MCF 10A (cell line): ENCODE measurements around the gene PEX7. TPM values are rescaled to one million over a fixed set of nuclear protein-coding genes. Genes with fewer than 3 reads are reported as not detected.
"Not testable (repeated sequence)": the region's sequence is repeated elsewhere in the genome, so short reads cannot be mapped to it uniquely, and the experiment has no call there.

Experiments used
- BruUV-seq: library from RNA; stranded (reverse); fragments of 400-500 nt; replicated peaks from 2 replicates; lab custom pipeline; 2021; lab: Mats Ljungman, UMichigan
- CTCF ChIA-PET: fragments of 300-600 bp; sonication (Branson Sonifier 250); formaldehyde crosslinking; extraction: SDS; loops from one replicate; lab custom pipeline; 2021; ENCODE audit warnings: antibody characterized with exemption, inconsistent platforms; lab: Yijun Ruan, JAX
- POLR2A ChIA-PET: fragments of 300-600, 350-650 bp; sonication (Branson Sonifier 250); formaldehyde crosslinking; extraction: SDS; loops from one replicate; lab custom pipeline; 2020; ENCODE audit warnings: antibody characterized with exemption, inconsistent platforms; lab: Yijun Ruan, JAX
- DNase-seq: peaks from one replicate; pipeline ENCODE4 v3.0.0-alpha.2; 2018; ENCODE audit not compliant: unreplicated experiment
- H3K27ac Mint-ChIP-seq: one replicate; pipeline ENCODE4 v1.8.0; 2022; ENCODE audit warnings: mild to moderate bottlenecking, low read depth, mixed read lengths; ENCODE audit not compliant: unreplicated experiment
- H3K27me3 Mint-ChIP-seq: one replicate; pipeline ENCODE4 v1.8.0; 2022; ENCODE audit warnings: mixed read lengths; ENCODE audit not compliant: insufficient read depth, unreplicated experiment
- H3K36me3 Mint-ChIP-seq: one replicate; pipeline ENCODE4 v1.8.0; 2022; ENCODE audit warnings: mild to moderate bottlenecking, moderate library complexity, mixed read lengths; ENCODE audit not compliant: insufficient read depth, unreplicated experiment
- H3K4me1 Mint-ChIP-seq: one replicate; pipeline ENCODE4 v1.8.0; 2022; ENCODE audit warnings: mixed read lengths; ENCODE audit not compliant: insufficient read depth, unreplicated experiment
- H3K4me3 Mint-ChIP-seq: one replicate; pipeline ENCODE4 v1.8.0; 2022; ENCODE audit warnings: mild to moderate bottlenecking, moderate library complexity, mixed read lengths; ENCODE audit not compliant: unreplicated experiment
- H3K9me3 Mint-ChIP-seq: one replicate; pipeline ENCODE4 v1.8.0; 2022; ENCODE audit warnings: mixed read lengths; ENCODE audit not compliant: unreplicated experiment
- intact Hi-C: fragments of 100-400 bp; cut with micrococcal nuclease; formaldehyde crosslinking; loops from 2 replicates; pipeline ENCODE4 v1.14.1; 2022
- total RNA-seq: library from RNA; stranded (reverse); gene quantifications from 2 replicates; pipeline ENCODE4 v1.2.3, GENCODE V29; 2022
- TF ChIP-seq, protein P1 (sequence below): fragments of 200-600 bp; IDR thresholded peaks from one replicate; pipeline ENCODE4 v1.8.0; 2022; ENCODE audit warnings: antibody characterized with exemption, mild to moderate bottlenecking; ENCODE audit not compliant: unreplicated experiment

PEX7 gene
- total RNA-seq, 1 experiment from 2014 or later = 6.0 TPM

DNA sequence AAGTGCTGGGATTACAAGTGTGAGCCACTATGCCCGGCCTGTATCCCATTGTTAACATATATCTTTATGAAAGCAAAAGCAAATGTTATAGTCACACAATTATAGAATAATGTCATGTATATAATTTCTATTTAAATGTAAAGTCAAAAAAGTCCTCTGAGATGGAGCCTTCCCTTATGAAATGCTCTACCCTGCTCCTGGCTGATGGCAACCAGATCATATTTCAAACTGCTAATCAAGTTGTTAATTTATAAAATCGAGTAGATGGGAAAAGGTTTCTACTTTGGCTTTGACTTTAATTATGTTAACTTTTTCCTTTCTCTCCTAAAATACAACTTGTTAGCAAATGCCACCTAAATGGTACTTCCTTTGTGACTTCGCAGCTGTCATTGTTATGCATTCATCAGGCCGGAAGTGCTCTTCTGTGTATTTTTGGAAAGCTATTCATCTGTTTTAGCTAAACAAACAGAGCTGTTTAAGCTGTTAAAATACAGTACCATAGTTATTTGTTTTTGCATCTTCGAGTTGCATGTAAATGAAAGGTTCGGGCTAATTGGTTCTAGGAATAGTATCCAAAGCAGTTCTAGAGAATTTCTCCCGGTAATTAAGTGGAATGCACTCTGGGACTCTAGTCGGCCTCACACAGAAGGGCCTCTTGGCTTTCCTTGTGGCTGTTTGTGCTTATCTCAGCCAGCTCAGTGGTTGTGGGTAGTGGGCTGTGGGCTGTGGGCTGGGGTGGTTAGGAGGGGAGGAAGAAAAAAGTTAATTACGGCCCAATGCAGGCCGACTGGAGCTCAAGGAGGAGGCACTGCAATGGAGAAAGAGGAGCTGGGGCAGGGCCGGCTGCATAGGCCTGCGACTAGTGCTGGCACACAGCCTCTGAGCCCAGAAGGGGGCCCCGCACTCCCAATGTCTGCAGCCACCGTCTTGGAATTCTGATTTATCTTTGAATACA is 134.5 kb downstream of the PEX7 start:
- POLR2A ChIA-PET = interaction anchor here (0.5 kb wide), 1 partner anchor 12 kb away, joined by 5 read pairs; no protein-coding TSS in a partner anchor

DNA sequence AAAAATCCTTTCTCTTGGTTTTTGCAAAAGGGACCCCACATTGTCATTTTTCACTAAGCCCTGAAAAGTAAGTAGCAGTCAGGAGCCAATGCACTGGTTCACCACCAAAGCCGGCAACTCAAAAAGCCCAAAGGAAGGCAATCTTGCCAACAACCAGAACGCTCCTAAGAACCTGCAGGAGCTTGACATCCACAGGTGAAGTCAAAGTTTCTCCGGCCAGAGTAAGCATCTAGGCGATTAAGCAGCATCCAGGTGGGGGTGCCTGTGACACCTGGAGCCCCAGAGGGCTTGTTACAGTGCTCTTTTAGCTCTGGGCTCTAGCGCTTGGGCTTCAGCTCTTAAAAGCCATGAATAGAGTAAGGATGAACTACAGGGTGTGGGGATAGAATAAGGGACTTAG is 135.8 kb downstream of the PEX7 start:
- no peak overlapping the region for H3K4me3 Mint-ChIP-seq
- no peak for DNase-seq
- H3K9me3 Mint-ChIP-seq = no peaks in the 10 kb centered on the region
- H3K4me1 Mint-ChIP-seq = no peaks in the 10 kb centered on the region
- intact Hi-C loops = no loop called here
- no peak overlapping the region for H3K27ac Mint-ChIP-seq
- BruUV-seq = no TSS peak
- no peaks in the 10 kb centered on the region for H3K27me3 Mint-ChIP-seq
- POLR2A ChIA-PET = no interaction called here
- no peaks in the 10 kb centered on the region for H3K36me3 Mint-ChIP-seq
- TF ChIP-seq, protein P1, sequence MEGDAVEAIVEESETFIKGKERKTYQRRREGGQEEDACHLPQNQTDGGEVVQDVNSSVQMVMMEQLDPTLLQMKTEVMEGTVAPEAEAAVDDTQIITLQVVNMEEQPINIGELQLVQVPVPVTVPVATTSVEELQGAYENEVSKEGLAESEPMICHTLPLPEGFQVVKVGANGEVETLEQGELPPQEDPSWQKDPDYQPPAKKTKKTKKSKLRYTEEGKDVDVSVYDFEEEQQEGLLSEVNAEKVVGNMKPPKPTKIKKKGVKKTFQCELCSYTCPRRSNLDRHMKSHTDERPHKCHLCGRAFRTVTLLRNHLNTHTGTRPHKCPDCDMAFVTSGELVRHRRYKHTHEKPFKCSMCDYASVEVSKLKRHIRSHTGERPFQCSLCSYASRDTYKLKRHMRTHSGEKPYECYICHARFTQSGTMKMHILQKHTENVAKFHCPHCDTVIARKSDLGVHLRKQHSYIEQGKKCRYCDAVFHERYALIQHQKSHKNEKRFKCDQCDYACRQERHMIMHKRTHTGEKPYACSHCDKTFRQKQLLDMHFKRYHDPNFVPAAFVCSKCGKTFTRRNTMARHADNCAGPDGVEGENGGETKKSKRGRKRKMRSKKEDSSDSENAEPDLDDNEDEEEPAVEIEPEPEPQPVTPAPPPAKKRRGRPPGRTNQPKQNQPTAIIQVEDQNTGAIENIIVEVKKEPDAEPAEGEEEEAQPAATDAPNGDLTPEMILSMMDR = no peak
- CTCF ChIA-PET = no interaction called here

More for the DNA sequence above, 134.5 kb downstream of the PEX7 start:
- no peak overlapping the region for H3K4me3 Mint-ChIP-seq
- no peaks in the 10 kb centered on the region for H3K36me3 Mint-ChIP-seq
- no peak overlapping the region for H3K27ac Mint-ChIP-seq
- TF ChIP-seq, protein P1 = no peak
- H3K4me1 Mint-ChIP-seq = no peaks in the 10 kb centered on the region
- H3K9me3 Mint-ChIP-seq = no peaks in the 10 kb centered on the region
- intact Hi-C loops = no loop called here
- DNase-seq = no peak
- no TSS peak for BruUV-seq
- no peaks in the 10 kb centered on the region for H3K27me3 Mint-ChIP-seq
- CTCF ChIA-PET = interaction anchor here (0.6 to 1.3 kb wide), 3 partner anchors 11 to 108 kb away, joined by 3 to 5 read pairs (median 3); no protein-coding TSS in a partner anchor

DNA sequence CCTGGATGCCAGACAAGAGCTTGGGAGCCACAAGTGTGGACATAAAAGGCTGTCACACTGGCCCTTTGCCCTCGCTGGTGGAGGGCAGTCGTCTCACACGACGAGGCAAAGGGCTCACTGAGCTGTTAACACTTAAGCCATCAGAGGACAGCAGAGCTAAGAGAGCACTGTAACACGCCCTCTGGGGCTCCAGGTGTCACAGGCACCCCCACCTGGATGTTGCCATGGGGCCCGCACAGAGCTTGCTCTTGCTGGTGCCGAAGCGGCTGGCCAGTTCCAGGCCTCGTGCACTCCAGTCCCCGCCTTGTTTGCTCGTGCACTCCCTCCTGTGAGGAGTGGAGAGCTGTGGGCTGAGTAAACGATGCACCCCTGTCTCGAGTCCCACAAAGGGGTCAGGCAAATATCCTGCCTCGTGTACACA is 137.1 kb downstream of the PEX7 start:
- ChIA-PET CTCF (interaction anchor here (0.7 kb wide), 1 partner anchor 25 kb away, joined by 4 read pairs; no protein-coding TSS in a partner anchor), POLR2A (no interaction called here)
- Mint-ChIP-seq H3K27ac (no peak overlapping the region), H3K4me1 (no peaks in the 10 kb centered on the region), H3K9me3 (no peaks in the 10 kb centered on the region), H3K4me3 (no peak overlapping the region), H3K36me3 (no peaks in the 10 kb centered on the region), H3K27me3 (no peaks in the 10 kb centered on the region)
- BruUV-seq = no TSS peak
- no peak for DNase-seq
- intact Hi-C loops = no loop called here
- TF ChIP-seq, protein P1 = no peak

DNA sequence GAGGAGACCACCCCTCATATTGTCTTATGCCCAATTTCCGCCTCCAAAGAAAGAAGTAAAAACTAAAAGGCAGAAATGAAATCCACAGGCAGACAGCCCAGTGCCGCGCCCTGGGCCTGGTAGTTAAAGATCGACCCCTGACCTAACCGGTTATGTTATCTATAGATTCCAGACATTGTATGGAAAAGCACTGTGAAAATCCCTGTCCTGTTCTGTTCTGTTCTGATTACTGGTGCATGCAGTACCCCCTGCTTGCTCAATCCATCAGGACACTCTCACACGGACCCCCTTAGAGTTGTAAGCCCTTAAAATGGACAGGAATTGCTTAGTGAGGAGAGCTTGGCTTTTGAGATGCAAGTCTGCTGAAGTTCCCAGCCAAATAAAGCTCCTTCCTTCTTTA is 137.5 kb downstream of the PEX7 start:
- H3K4me3 Mint-ChIP-seq, CTCF ChIA-PET, DNase-seq, intact Hi-C loops, H3K27ac Mint-ChIP-seq, H3K9me3 Mint-ChIP-seq, H3K36me3 Mint-ChIP-seq, H3K27me3 Mint-ChIP-seq, H3K4me1 Mint-ChIP-seq, BruUV-seq: not testable (repeated sequence)
- POLR2A ChIA-PET = interaction anchor here (1.2 kb wide), 1 partner anchor 97 kb away, joined by 4 read pairs; no protein-coding TSS in a partner anchor
